Stimulated activated naive CD8-positive, alpha-beta T cell treated with anti-CD3 and anti-CD28 coated beads, Interleukin-15, Interleukin-2, amounts not matched to agents 100 ng/mL and 50 ng/mL, for 24 hours (primary cell): Measurements from ENCODE around the gene GADD45A.
A peak's percentile ranks its signal among the peaks of the same experiment; 100 is the strongest.
"Not testable (repeated sequence)": the region's sequence is repeated elsewhere in the genome, so short reads cannot be mapped to it uniquely, and the experiment has no call there.

Experiments
- H3K27ac Mint-ChIP-seq: one replicate; pipeline ENCODE4 v1.8.0; 2021; ENCODE audit warnings: mild to moderate bottlenecking, mixed read lengths
- H3K27me3 Mint-ChIP-seq: one replicate; pipeline ENCODE4 v1.8.0; 2021; ENCODE audit warnings: mixed read lengths
- H3K36me3 Mint-ChIP-seq: one replicate; pipeline ENCODE4 v1.8.0; 2021; ENCODE audit warnings: low read depth, mixed read lengths
- H3K4me1 Mint-ChIP-seq: one replicate; pipeline ENCODE4 v1.8.0; 2021; ENCODE audit warnings: low read depth, mixed read lengths
- H3K4me3 Mint-ChIP-seq: one replicate; pipeline ENCODE4 v1.8.0; 2021; ENCODE audit warnings: mild to moderate bottlenecking, mixed read lengths
- H3K9me3 Mint-ChIP-seq: one replicate; pipeline ENCODE4 v1.8.0; 2021; ENCODE audit warnings: mixed read lengths

GADD45A gene

DNA sequence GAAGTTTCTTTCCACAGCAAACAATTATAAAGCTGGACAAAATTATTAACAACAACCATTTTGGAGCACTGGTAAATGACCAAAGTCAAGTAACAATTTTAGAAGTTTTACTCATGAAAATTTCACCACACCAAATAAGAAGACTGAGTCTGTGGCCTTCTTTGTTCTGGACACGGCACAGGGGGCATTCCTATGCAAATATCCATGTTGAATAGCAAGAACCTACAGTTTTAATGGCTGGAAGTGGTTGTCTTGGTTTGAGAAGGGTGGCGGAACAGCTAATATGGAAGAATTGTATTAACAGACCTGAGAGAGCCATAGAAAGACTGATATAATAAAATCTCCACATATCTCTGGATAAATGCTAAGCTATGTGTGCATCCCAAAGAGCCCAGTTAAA lies 29.4 kb upstream of the GADD45A start:
- Mint-ChIP-seq H3K27me3 (peaks cover 13% of the 10 kb centered on the region), H3K27ac (no peak overlapping the region), H3K36me3 (no peaks in the 10 kb centered on the region), H3K9me3 (no peaks in the 10 kb centered on the region), H3K4me1 (no peaks in the 10 kb centered on the region), H3K4me3 (no peak overlapping the region)

DNA sequence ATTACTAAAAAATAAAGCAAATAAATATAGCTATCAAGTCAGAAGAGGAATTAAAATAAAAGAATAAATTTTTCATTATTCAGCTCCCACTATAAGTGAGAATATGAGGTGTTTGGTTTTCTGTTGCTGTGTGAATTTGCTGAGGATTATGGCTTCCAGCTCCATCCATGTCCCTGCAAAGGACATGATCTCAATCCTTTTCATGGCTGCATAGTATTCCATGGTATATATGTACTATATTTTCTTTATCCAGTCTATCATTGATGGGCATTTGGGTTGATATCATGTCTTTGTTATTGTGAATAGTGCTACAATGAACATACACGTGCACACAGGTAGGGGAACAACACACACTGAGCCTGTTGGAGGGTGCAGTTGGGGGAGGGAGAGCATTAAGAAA lies 27.8 kb upstream of the GADD45A start:
- not testable (repeated sequence) for H3K36me3 Mint-ChIP-seq, H3K4me3 Mint-ChIP-seq, H3K27ac Mint-ChIP-seq, H3K9me3 Mint-ChIP-seq, H3K4me1 Mint-ChIP-seq
- peaks cover 23% of the 10 kb centered on the region for H3K27me3 Mint-ChIP-seq

DNA sequence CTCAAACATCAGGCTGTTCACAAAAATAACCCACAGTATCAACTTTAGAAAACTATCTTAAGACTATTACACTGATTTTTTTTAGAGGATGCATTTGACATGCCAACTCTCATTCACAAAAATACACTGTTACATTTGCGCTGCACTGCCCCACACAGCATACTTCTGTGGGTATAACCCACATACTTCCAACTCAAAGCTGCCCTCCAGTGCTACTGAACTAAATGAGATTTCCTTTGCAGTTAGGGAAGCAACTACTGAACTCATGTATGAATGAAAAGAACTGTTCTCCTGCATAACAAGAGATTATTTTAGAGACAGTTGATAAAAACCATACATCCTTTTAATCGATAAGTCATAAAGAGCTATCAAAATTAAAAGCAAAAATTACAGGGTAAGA lies 25.8 kb upstream of the GADD45A start:
- Mint-ChIP-seq H3K36me3 (no peaks in the 10 kb centered on the region), H3K4me3 (no peak overlapping the region), H3K27ac (no peak overlapping the region), H3K4me1 (no peaks in the 10 kb centered on the region), H3K27me3 (peaks cover 26% of the 10 kb centered on the region), H3K9me3 (no peaks in the 10 kb centered on the region)

DNA sequence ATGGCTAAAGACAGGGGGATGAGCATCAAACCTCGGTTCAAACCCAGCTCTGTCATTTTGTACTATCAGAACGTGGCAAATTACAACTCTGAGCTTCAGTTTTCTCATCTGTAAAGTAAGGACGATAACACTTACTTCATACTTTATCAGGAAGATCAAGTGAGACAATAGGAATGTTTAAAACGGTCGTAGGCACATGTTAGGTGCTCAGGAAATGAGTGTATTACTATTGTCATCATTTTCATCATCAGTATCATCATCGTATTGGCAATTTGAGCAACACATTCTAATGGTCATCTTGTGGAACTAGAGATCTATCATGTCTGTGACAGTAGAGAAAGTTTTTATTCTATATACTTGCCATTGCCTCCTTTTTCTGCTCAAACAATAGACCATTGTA lies 22.1 kb upstream of the GADD45A start:
- Mint-ChIP-seq H3K4me1 (no peaks in the 10 kb centered on the region), H3K27me3 (peaks cover 23% of the 10 kb centered on the region), H3K4me3 (no peak overlapping the region), H3K36me3 (no peaks in the 10 kb centered on the region), H3K27ac (no peak overlapping the region), H3K9me3 (no peaks in the 10 kb centered on the region)

DNA sequence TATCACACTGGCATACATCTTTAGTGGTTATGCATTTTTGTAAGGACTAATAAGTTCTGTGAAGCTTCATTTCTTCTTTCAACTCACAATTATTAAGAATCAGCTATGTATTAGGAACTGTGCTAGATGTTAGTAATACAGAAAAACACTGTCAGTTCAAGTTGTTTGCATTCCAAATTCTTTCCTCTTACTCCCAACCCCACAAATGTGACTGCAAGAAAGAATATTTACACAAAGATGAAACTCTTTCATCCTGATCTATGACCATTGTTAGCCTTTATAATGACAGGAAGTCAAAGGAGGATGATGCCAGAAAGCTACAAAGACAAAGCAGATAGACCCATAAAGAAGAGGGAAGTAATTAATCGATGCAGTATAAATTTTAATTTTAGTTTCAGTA lies 21.0 kb upstream of the GADD45A start:
- no peaks in the 10 kb centered on the region for H3K9me3 Mint-ChIP-seq
- H3K27ac Mint-ChIP-seq = no peak overlapping the region
- no peaks in the 10 kb centered on the region for H3K4me1 Mint-ChIP-seq
- peaks cover 22% of the 10 kb centered on the region for H3K27me3 Mint-ChIP-seq
- H3K36me3 Mint-ChIP-seq = no peaks in the 10 kb centered on the region
- no peak overlapping the region for H3K4me3 Mint-ChIP-seq

DNA sequence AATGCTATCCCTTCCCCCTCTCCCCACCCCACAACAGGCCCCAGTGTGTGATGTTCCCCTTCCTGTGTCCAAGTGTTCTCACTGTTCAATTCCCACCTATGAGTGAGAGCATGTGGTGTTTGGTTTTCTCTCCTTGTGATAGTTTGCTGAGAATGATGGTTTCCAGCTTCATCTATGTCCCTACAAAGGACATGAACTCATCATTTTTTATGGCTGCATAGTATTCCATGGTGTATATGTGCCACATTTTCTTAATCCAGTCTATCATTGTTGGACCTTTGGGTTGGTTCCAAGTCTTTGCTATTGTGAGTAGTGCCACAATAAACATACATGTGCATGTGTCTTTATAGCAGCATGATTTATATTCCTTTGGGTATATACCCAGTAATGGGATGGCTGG lies 19.7 kb upstream of the GADD45A start:
- H3K36me3 Mint-ChIP-seq, H3K27ac Mint-ChIP-seq, H3K9me3 Mint-ChIP-seq, H3K4me3 Mint-ChIP-seq, H3K4me1 Mint-ChIP-seq: not testable (repeated sequence)
- H3K27me3 Mint-ChIP-seq = peaks cover 22% of the 10 kb centered on the region

DNA sequence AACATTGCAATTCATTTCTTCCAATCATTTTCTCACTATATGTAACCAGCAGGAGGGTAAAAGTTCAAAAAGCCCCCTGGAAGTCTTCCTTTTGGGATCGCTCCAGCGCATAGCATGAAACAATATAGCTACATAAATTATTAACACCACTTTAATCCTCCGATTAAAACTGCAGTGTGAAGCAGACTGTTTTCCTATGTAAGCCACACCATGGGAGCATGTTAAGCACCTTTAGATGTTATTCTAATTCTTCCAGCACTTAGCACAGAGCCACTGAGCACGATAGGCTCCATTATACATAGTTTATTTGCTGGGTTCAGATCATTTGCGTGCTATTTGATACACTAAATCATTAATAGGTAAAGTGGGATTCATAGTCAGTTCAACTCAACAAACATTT lies 18.4 kb upstream of the GADD45A start:
- no peaks in the 10 kb centered on the region for H3K4me1 Mint-ChIP-seq
- H3K4me3 Mint-ChIP-seq = no peak overlapping the region
- no peak overlapping the region for H3K27ac Mint-ChIP-seq
- H3K9me3 Mint-ChIP-seq = no peaks in the 10 kb centered on the region
- peaks cover 20% of the 10 kb centered on the region for H3K27me3 Mint-ChIP-seq
- no peaks in the 10 kb centered on the region for H3K36me3 Mint-ChIP-seq

DNA sequence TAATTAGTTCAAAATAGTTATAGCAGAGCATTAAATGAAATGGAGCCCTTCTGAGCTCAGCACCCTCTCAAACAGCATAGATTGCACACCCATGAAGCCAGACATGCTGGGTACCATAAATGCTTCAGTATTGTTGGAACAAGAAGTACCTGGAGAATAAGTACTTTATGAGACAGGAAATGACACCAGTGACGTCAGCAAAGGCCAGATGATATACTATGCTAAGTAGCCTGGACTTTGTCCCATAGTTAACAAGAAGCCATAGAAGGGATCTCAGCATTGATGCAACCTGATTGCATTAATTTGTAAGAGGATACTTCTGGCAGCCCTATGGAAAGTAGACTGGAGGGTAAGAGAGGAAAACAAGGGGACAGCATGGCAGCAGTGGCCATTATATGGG lies 16.3 kb upstream of the GADD45A start:
- H3K36me3 Mint-ChIP-seq = no peaks in the 10 kb centered on the region
- peaks cover 20% of the 10 kb centered on the region for H3K27me3 Mint-ChIP-seq
- peaks cover 3% of the 10 kb centered on the region for H3K4me1 Mint-ChIP-seq
- H3K9me3 Mint-ChIP-seq = no peaks in the 10 kb centered on the region
- H3K27ac Mint-ChIP-seq = no peak overlapping the region
- no peak overlapping the region for H3K4me3 Mint-ChIP-seq

DNA sequence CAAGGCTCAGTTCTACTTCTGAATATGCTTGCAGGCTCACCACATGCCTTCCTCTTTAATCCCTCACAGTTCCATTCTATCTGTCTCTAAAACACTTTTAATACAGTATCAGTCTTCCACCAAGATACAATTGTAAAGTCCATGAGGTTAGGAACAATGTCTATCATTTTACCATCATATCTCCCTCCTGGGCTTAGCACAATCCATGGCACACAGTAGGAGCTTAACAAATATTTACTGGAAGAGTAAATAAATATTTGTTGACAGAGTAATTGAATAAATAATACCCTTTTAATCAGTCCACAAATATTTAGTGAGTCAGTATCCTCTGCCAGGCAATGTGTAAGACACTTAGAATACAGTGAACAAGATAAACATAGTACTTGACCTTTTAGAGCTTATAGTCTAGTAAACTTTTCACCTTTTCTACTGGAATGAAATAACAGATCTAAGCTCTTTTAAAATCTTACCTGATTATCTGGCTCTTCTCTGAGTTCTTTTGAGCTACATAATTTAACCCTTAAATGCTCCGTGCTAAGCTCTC lies 12.7 kb upstream of the GADD45A start:
- no peak overlapping the region for H3K27ac Mint-ChIP-seq
- H3K9me3 Mint-ChIP-seq = no peaks in the 10 kb centered on the region
- H3K27me3 Mint-ChIP-seq = peaks cover 20% of the 10 kb centered on the region
- no peak overlapping the region for H3K4me3 Mint-ChIP-seq
- peaks cover 23% of the 10 kb centered on the region for H3K4me1 Mint-ChIP-seq
- no peaks in the 10 kb centered on the region for H3K36me3 Mint-ChIP-seq

DNA sequence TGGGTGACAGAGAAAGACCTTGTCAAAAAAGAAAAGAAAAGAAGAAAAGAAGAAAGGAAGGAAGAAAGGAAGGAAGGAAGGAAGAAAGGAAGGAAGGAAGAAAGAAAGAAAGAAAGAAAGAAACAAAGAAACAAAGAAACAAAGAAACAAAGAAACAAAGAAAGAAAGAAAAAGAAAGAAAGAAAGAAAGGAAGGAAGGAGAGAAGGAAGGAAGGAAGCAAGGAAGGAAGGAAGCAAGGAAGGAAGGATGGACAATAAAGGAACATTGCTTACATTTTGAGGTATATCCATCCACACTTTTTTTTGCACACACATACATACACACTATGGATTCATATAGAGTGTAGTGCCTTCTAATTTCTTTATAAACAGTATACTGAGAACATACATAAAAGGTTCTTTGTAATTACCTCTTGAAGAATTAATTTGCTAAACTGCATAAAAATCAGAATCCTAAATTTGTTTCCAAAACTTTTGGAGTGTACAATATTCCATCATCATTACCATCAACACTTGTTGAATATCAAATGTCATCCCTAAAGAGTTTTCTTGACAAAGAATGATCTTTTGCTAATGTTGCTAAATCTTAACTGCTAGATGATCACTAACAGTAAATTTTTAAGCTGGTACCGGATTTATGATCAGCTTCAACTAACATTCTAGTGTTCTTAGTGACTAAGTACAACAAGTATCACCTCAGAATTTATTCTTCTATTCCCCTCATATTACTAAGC lies 11.4 kb upstream of the GADD45A start:
- no peaks in the 10 kb centered on the region for H3K36me3 Mint-ChIP-seq

DNA sequence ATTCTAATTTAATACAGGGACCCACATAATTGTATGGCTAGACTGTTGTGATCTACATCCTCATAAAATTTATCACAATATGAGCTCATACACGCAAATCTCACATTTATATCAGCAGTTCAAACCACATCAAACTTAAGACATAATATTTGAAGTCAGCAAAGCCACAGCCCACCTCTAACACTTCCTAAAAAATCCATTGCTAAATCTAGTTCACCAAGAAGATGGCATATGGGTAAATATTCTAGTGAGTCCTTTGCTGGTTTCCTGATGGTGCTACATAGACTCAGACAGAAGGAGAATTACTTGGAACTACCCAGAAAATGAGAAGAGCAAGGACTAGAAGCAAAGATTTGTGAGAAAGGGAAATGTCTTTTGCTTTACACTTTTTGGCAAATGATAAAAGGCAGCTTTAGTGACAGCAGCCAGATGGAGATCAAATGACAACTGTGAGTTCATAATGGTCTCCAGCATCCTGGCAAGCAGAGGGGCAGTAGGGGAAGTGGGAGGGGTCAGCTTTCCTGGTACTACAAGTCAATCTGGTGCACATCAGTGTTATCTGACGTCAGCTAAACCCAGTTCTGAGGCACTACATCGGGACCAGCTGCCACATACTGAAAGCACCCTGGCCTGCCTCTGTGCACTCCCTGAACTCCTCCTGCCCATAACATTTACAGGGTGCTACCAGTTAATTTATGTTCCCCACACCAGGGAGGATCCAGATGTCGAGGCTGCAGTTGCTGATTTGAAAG lies 10.6 kb upstream of the GADD45A start:
- Mint-ChIP-seq H3K9me3 (no peaks in the 10 kb centered on the region), H3K36me3 (no peaks in the 10 kb centered on the region), H3K4me1 (peaks cover 23% of the 10 kb centered on the region), H3K27me3 (peaks cover 20% of the 10 kb centered on the region), H3K27ac (peak overlapping the region; percentile 26), H3K4me3 (no peak overlapping the region)

More for the DNA sequence above, 11.4 kb upstream of the GADD45A start:
- peaks cover 20% of the 10 kb centered on the region for H3K27me3 Mint-ChIP-seq
- peaks cover 23% of the 10 kb centered on the region for H3K4me1 Mint-ChIP-seq
- H3K27ac Mint-ChIP-seq = peak overlapping the region; percentile 57
- no peak overlapping the region for H3K4me3 Mint-ChIP-seq
- H3K9me3 Mint-ChIP-seq = no peaks in the 10 kb centered on the region

DNA sequence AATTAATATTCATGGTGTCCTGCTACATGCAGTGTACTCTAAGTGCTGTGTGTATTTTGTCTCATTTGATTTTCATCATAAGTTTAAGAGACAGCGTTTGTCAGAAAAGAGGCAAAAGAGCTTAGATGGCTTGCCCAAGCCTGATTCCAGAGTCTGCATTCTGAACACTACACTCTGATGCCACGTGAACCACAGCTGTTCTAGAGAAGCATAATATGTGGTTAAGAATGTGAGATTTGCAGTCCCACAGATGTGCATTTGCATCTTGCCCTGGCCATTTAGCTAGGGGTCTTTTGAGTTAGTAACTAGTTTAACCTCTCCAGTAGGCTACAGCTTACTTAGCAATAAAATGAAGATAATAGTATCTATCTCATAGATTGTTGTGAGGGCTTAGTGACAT lies 9.2 kb upstream of the GADD45A start:
- Mint-ChIP-seq H3K36me3 (no peaks in the 10 kb centered on the region), H3K27ac (no peak overlapping the region), H3K4me1 (peaks cover 23% of the 10 kb centered on the region), H3K4me3 (no peak overlapping the region), H3K9me3 (no peaks in the 10 kb centered on the region), H3K27me3 (peaks cover 12% of the 10 kb centered on the region)

DNA sequence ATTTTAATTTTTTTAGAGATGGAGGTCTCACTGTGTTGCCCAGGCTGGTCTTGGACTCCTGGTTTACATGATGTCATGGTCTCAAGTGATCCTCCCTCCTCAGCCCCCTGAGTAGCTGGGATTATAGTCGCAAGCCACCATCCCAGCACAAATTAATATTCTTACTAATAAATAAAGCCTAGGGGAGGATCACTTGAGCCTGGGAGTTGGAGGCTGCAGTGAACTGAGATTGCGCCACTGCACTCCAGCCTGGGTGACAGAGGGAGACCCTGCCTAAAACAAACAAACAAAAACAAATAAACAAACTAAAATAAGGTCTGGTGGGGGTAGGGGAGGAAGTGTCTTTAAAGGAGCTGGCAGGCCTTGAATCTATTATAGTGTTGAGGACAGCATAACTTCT lies 8.7 kb upstream of the GADD45A start:
- Mint-ChIP-seq H3K36me3 (no peaks in the 10 kb centered on the region), H3K27ac (no peak overlapping the region), H3K9me3 (no peaks in the 10 kb centered on the region), H3K4me1 (peaks cover 23% of the 10 kb centered on the region), H3K27me3 (peaks cover 8% of the 10 kb centered on the region), H3K4me3 (no peak overlapping the region)

DNA sequence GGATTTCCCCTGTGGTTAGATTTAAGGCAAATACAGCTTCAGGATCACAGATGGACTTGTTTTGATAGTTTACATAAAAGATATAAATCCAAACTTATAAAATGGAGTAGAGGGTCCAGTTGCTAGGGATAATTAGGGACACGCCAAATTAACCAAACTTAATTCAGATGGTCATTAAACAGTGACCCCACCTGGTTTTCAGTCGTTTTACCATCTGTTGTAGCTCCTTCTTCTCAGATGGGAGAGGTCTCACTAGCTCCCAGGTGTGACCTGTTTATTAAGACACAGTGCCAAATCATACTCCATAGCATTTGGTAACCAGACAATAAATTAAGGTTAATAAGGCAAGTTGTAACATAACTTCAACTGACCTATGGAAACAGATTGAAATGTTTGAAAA lies 8.1 kb upstream of the GADD45A start:
- Mint-ChIP-seq H3K4me3 (no peak overlapping the region), H3K4me1 (peaks cover 24% of the 10 kb centered on the region), H3K27me3 (peaks cover 3% of the 10 kb centered on the region), H3K9me3 (no peaks in the 10 kb centered on the region), H3K27ac (no peak overlapping the region), H3K36me3 (no peaks in the 10 kb centered on the region)

DNA sequence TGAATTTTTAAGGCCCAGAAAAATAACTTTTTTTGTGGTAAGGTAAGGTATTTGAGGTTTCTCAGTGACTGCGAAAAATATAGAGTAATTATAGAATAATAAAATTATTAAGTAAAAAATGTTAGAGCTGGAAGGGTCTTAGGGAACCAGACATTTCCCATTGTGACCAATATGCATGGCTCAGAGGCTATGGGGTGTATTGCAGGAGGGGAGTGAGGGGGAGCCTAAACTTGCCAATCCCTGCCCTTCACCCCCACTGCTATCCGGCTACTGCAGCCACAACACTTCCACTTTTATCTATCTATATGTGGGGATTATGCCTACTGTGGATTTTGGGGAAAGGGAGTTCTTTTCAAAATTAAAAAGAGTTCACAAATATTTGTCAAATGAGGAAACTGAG lies 7.6 kb upstream of the GADD45A start:
- no peak overlapping the region for H3K27ac Mint-ChIP-seq
- H3K27me3 Mint-ChIP-seq = peaks cover 3% of the 10 kb centered on the region
- peaks cover 27% of the 10 kb centered on the region for H3K4me1 Mint-ChIP-seq
- H3K36me3 Mint-ChIP-seq = no peaks in the 10 kb centered on the region
- H3K9me3 Mint-ChIP-seq = no peaks in the 10 kb centered on the region
- no peak overlapping the region for H3K4me3 Mint-ChIP-seq
